K562 (cell line): ENCODE measurements around the gene PNPLA8. TPM values are rescaled to one million over a fixed set of nuclear protein-coding genes. Genes with fewer than 3 reads are reported as not detected.

Experiments
- ADNP ChIP-seq: fragments of 200-800 bp; sonication (Bioruptor generic); IDR thresholded peaks from 2 replicates; pipeline ENCODE4 v1.6.1; 2016; ENCODE audit warnings: missing genetic modification characterization, missing compliant biosample characterization
- GABPA ChIP-seq: fragments of 200-800 bp; sonication (Bioruptor generic); conservative IDR thresholded peaks from 2 replicates; pipeline ENCODE4 v1.6.1; 2016; ENCODE audit warnings: low read depth, missing genetic modification characterization, missing compliant biosample characterization
- GATAD2B ChIP-seq: fragments of 450-650 bp; IDR thresholded peaks from 2 replicates; pipeline ENCODE4 v1.6.1; 2017; ENCODE audit warnings: mild to moderate bottlenecking, borderline replicate concordance
- GTF2E2 ChIP-seq: fragments of 200-800 bp; sonication (Bioruptor generic); IDR thresholded peaks from 2 replicates; pipeline ENCODE4 v1.6.1; 2016; ENCODE audit warnings: missing genetic modification characterization, missing compliant biosample characterization
- MCM3 ChIP-seq: fragments of 450-650 bp; IDR thresholded peaks from 2 replicates; pipeline ENCODE4 v1.6.1; 2016
- NFIC ChIP-seq: fragments of 450-650 bp; IDR thresholded peaks from 2 replicates; pipeline ENCODE4 v1.6.1; 2017; ENCODE audit warnings: mild to moderate bottlenecking, inconsistent platforms
- NFIX ChIP-seq: fragments of 250-450 bp; sonication (Bioruptor Pico); IDR thresholded peaks from 2 replicates; pipeline ENCODE4 v1.4.0; 2020; ENCODE audit warnings: low read depth, mild to moderate bottlenecking, moderate library complexity
- TGIF2 ChIP-seq: sonication (generic); formaldehyde crosslinking; IDR thresholded peaks from 2 replicates; pipeline ENCODE4 v1.8.1; 2022; ENCODE audit warnings: mild to moderate bottlenecking, missing genetic modification reagents, moderate library complexity
- polyA plus RNA-seq, 8 experiments: library from polyadenylated mRNA; depleted of rRNA in 4 of 8; stranded (reverse) in 5 of 8; unstranded in 3 of 8; fragments of >200 nt; fragmentation: Nextera tagmentation in 2 of 8; fragmentation: Illumina TruSeq in 1 of 8; extraction: Ambion mirVana in 2 of 8; extraction: Trizol in 1 of 8; gene quantifications; 2 replicates each; pipeline versions ENCODE4 v1.2.1 to v1.2.3, GENCODE V29; 2011 to 2014; ENCODE audit warnings: inconsistent platforms in 1 of 8, missing spikeins in 1 of 8
- total RNA-seq, 7 experiments: library from RNA; depleted of rRNA in 6 of 7; stranded (reverse); fragments of >200 nt in 6 of 7; fragmentation: Illumina TruSeq in 2 of 7; extraction: Trizol in 2 of 7; gene quantifications; 2 replicates each; pipeline versions ENCODE4 v1.2.1 to v1.2.3, GENCODE V29; 2011 to 2021; ENCODE audit warnings: low replicate concordance in 1 of 7
- TF ChIP-seq, protein P1 (sequence below): sonication (generic); formaldehyde crosslinking; IDR thresholded peaks from 2 replicates; pipeline ENCODE4 v1.8.0; 2022; ENCODE audit warnings: mild to moderate bottlenecking, missing genetic modification reagents, borderline replicate concordance
- TF ChIP-seq, protein P2 (sequence below), 2 experiments: fragments of 450-650 bp in 1 of 2; IDR thresholded peaks; 2 replicates each; pipeline ENCODE4 v1.6.1; 2011 to 2017; ENCODE audit warnings: low read depth in 2 of 2, antibody characterized with exemption in 1 of 2, borderline replicate concordance in 1 of 2, low read length in 1 of 2, mild to moderate bottlenecking in 1 of 2, mixed read lengths in 1 of 2; ENCODE audit not compliant: control insufficient read depth in 1 of 2

The PNPLA8 gene
- total and polyA plus RNA-seq, 9 of the 15 experiments (the other 6 are each of a cell fraction or from before 2014, with no cell fraction given), result 12.8 to 27.6 (median 16.3) TPM

DNA sequence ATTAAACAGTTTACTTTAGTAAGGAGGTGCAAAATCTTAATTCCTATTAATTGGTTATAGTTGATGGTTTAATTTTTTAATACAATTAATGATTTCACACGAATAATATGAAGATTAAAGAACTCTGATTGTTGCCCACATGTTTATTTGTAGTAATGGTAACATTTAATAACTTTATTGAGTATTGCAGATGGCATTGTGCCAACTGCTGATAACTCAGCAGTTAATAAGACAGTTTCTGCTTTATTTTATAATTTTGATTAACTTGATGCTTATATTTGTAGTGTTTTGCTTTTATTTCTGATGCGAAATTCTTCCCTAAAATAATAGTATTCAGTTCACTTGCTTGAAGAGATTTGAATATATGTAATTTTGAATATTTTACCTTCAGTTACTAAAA is 46.5 kb upstream of the PNPLA8 start (continued):
- TF ChIP-seq, protein P1, sequence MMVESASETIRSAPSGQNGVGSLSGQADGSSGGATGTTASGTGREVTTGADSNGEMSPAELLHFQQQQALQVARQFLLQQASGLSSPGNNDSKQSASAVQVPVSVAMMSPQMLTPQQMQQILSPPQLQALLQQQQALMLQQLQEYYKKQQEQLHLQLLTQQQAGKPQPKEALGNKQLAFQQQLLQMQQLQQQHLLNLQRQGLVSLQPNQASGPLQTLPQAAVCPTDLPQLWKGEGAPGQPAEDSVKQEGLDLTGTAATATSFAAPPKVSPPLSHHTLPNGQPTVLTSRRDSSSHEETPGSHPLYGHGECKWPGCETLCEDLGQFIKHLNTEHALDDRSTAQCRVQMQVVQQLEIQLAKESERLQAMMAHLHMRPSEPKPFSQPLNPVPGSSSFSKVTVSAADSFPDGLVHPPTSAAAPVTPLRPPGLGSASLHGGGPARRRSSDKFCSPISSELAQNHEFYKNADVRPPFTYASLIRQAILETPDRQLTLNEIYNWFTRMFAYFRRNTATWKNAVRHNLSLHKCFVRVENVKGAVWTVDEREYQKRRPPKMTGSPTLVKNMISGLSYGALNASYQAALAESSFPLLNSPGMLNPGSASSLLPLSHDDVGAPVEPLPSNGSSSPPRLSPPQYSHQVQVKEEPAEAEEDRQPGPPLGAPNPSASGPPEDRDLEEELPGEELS (CRISPR knock-in tag), result no peak
- peak; percentile 92 for TF ChIP-seq NFIC
- TF ChIP-seq, protein P2, sequence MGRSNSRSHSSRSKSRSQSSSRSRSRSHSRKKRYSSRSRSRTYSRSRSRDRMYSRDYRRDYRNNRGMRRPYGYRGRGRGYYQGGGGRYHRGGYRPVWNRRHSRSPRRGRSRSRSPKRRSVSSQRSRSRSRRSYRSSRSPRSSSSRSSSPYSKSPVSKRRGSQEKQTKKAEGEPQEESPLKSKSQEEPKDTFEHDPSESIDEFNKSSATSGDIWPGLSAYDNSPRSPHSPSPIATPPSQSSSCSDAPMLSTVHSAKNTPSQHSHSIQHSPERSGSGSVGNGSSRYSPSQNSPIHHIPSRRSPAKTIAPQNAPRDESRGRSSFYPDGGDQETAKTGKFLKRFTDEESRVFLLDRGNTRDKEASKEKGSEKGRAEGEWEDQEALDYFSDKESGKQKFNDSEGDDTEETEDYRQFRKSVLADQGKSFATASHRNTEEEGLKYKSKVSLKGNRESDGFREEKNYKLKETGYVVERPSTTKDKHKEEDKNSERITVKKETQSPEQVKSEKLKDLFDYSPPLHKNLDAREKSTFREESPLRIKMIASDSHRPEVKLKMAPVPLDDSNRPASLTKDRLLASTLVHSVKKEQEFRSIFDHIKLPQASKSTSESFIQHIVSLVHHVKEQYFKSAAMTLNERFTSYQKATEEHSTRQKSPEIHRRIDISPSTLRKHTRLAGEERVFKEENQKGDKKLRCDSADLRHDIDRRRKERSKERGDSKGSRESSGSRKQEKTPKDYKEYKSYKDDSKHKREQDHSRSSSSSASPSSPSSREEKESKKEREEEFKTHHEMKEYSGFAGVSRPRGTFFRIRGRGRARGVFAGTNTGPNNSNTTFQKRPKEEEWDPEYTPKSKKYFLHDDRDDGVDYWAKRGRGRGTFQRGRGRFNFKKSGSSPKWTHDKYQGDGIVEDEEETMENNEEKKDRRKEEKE (IDR thresholded peaks at IDR 0.05; ENCODE audit: borderline replicate concordance in 1 of 2, control insufficient read depth in 1 of 2, low read depth in 2 of 2, low read length in 1 of 2), result no peak
- 0 out of 2 replicates have a peak, but pooled peaks have one; percentile 16 for TF ChIP-seq GABPA (tag)
- 0 out of 2 replicates have a peak, but pooled peaks have one; percentile 3 for TF ChIP-seq ADNP (tag)
- peak; percentile 74 for TF ChIP-seq NFIX
- TF ChIP-seq TGIF2, result no peak
- no peak for TF ChIP-seq MCM3
- TF ChIP-seq GATAD2B, result peak; percentile 27; the same call in 1 of the 2 replicates
- TF ChIP-seq GTF2E2, result no peak
- TF ChIP-seq, all 486 proteins: peak for 5
